ENCODE measurements around the gene TIMP3.

The TIMP3 gene

GRCh38 chr22:32788904-32789624 is 12.4 kb upstream of the TIMP3 start:
- DNase-seq = no peak

GRCh38 chr22:32789797-32790620 is 11.5 kb upstream of the TIMP3 start:
- DNase-seq = no peak

GRCh38 chr22:32791056-32791455 is 10.4 kb upstream of the TIMP3 start:
- no peak for DNase-seq

GRCh38 chr22:32791485-32791884 is 10.0 kb upstream of the TIMP3 start:
- no peak for DNase-seq

- DNase-seq = no peak
These were observed 7.9 kb upstream of the TIMP3 start for GRCh38 chr22:32793589-32793988.

- no peak for DNase-seq
These were observed 6.9 kb upstream of the TIMP3 start for GRCh38 chr22:32794449-32795213.

- no peak for DNase-seq
These were observed 6.3 kb upstream of the TIMP3 start for GRCh38 chr22:32795214-32795596.

GRCh38 chr22:32796865-32797573 is 4.5 kb upstream of the TIMP3 start:
- peak; percentile 46 for DNase-seq

GRCh38 chr22:32799496-32799895 is 2.0 kb upstream of the TIMP3 start:
- DNase-seq = no peak

- DNase-seq = no peak
These were observed 1.2 kb upstream of the TIMP3 start for GRCh38 chr22:32800158-32800882.

GRCh38 chr22:32800994-32801536 is 440 bp upstream of the TIMP3 start:
- no peak for DNase-seq

GRCh38 chr22:32802237-32802765 is 796 bp downstream of the TIMP3 start:
- no peak for DNase-seq

- no peak for DNase-seq
These were observed 1.7 kb downstream of the TIMP3 start for GRCh38 chr22:32803020-32803737.

GRCh38 chr22:32803738-32804435 is 2.4 kb downstream of the TIMP3 start:
- no peak for DNase-seq

GRCh38 chr22:32804531-32805360 is 3.2 kb downstream of the TIMP3 start:
- DNase-seq = no peak

- no peak for DNase-seq
These were observed 3.9 kb downstream of the TIMP3 start for GRCh38 chr22:32805361-32805881.

- no peak for DNase-seq
These were observed 4.8 kb downstream of the TIMP3 start for GRCh38 chr22:32806296-32806695.

- no peak for DNase-seq
These were observed 6.5 kb downstream of the TIMP3 start for GRCh38 chr22:32808038-32808445.

All from CD4-positive, alpha-beta T cell treated with Interleukin-12 subunit alpha and Interleukin-12 subunit beta, for 1 hour (primary cell).